ENCODE results near the gene COX7A2.

COX7A2 gene, protein sequence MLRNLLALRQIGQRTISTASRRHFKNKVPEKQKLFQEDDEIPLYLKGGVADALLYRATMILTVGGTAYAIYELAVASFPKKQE

DNA sequence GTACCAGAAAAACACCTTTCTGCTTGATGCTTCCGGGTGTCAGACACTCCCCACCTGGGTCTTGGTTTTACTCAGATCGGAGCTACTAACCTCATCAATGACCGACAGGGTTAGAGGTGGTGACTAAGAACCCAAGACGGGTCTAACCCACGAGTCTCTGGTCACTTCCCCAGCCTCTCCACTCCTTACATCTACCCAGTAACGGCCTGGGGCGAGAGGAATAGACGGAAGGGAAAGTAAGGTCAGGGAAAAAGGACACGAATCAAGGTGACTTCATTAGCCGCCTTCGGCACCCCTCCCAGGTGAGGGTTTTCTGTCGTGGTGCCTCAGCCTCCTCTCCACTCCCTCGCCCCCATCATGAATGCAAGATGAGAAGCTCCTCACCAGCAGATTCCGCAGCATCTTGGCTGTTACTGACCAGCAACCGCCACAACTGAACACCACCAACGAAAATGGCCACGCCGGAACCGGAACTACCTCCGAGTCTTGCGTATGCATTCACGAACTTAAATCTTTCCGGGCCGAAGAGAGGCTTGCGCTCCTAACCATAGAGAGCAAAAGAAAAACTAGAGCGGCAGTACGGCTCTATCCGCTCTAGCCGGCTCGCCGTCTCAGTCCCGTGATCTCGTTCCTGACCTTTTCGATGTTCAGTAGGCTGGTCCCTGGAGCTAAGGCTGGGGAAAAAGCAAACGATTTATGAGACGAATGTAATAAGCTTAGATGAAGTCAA, at the start of gene COX7A2:
TSS of gene COX7A2 (minus strand) at position 469 of the 730 bp plus-strand sequence. CDS start at position 402, 67 bp downstream.
- Histone ChIP-seq H3K79me2 (ENCODE audit: low read length) (peaks cover 43% of the 10 kb centered on the region), H3F3A (ENCODE audit: insufficient read depth, low read length) (peaks cover 9% of the 10 kb centered on the region), H3K9me2 (replicated peaks; ENCODE audit: insufficient read depth, low read length) (no peaks in the 10 kb centered on the region), H3K36me3 (replicated peaks; ENCODE audit: insufficient read depth, low read length) (no peaks in the 10 kb centered on the region; the same call in none of the 2 replicates), H3K9me3 (replicated peaks; ENCODE audit: insufficient read depth, low read length) (no peaks in the 10 kb centered on the region), H3K27me3 (replicated peaks; ENCODE audit: insufficient read depth, low read length) (no peaks in the 10 kb centered on the region), H3K4me3 (ENCODE audit: low read length) (peak within 1 kb of the TSS; percentile 93), H2AFZ (ENCODE audit: low read length) (peak within 1 kb of the TSS; percentile 93), H3K4me1 (ENCODE audit: low read length) (peaks cover 4% of the 10 kb centered on the region; the same call in 1 of the 2 replicates), H3K27ac (ENCODE audit: low read length) (peak within 1 kb of the TSS; percentile 93), H4K20me1 (ENCODE audit: insufficient read depth, low read length) (no peaks in the 10 kb centered on the region), H3K9ac (ENCODE audit: low read length) (peak within 1 kb of the TSS; percentile 92), H3K4me2 (ENCODE audit: low read depth, low read length) (peak within 1 kb of the TSS; percentile 97)
- no peak for TF ChIP-seq EZH2 (optimal IDR thresholded peaks at IDR 0.05; ENCODE audit: low read depth, low read length)
- TF ChIP-seq, protein P1, sequence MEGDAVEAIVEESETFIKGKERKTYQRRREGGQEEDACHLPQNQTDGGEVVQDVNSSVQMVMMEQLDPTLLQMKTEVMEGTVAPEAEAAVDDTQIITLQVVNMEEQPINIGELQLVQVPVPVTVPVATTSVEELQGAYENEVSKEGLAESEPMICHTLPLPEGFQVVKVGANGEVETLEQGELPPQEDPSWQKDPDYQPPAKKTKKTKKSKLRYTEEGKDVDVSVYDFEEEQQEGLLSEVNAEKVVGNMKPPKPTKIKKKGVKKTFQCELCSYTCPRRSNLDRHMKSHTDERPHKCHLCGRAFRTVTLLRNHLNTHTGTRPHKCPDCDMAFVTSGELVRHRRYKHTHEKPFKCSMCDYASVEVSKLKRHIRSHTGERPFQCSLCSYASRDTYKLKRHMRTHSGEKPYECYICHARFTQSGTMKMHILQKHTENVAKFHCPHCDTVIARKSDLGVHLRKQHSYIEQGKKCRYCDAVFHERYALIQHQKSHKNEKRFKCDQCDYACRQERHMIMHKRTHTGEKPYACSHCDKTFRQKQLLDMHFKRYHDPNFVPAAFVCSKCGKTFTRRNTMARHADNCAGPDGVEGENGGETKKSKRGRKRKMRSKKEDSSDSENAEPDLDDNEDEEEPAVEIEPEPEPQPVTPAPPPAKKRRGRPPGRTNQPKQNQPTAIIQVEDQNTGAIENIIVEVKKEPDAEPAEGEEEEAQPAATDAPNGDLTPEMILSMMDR (IDR thresholded peaks at IDR 0.05; ENCODE audit: low read length): no peak
- TF ChIP-seq EZH2phosphoT487 (IDR thresholded peaks at IDR 0.05; ENCODE audit: low read length): no peak
- DNase-seq: peak; percentile 97

DNA sequence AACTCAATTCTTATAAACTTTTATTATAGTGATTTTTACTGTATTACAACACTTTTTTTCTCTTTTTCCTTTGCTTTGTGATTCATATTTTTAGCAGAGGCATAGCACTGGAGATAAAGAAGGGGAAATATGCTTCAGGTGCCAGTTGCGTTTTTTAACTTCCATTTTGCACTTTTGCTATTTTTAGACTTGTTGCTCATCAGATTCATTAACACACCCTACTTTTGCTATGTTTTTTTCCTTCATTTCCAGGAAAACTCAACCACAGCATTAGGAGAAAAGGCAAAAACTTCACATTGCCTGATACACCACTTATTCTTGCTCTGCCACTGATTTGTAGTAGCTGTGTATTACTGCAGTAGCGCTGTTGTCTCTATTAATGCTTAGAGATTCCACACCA, 49.0 kb upstream of the COX7A2 start:
- Histone ChIP-seq H3K27me3 (replicated peaks; ENCODE audit: insufficient read depth, low read length) (no peaks in the 10 kb centered on the region), H4K20me1 (ENCODE audit: insufficient read depth, low read length) (no peaks in the 10 kb centered on the region), H3K4me3 (ENCODE audit: low read length) (no peak overlapping the region), H3K36me3 (replicated peaks; ENCODE audit: insufficient read depth, low read length) (no peaks in the 10 kb centered on the region), H3K27ac (ENCODE audit: low read length) (no peak overlapping the region), H3K79me2 (ENCODE audit: low read length) (no peaks in the 10 kb centered on the region), H3K9me2 (replicated peaks; ENCODE audit: insufficient read depth, low read length) (no peaks in the 10 kb centered on the region), H3K9ac (ENCODE audit: low read length) (no peak overlapping the region), H3K9me3 (replicated peaks; ENCODE audit: insufficient read depth, low read length) (no peaks in the 10 kb centered on the region), H2AFZ (ENCODE audit: low read length) (no peak overlapping the region), H3K4me2 (ENCODE audit: low read depth, low read length) (no peak overlapping the region), H3F3A (ENCODE audit: insufficient read depth, low read length) (no peaks in the 10 kb centered on the region), H3K4me1 (ENCODE audit: low read length) (no peaks in the 10 kb centered on the region)
- no peak for TF ChIP-seq EZH2 (optimal IDR thresholded peaks at IDR 0.05; ENCODE audit: low read depth, low read length)
- TF ChIP-seq, protein P1 (IDR thresholded peaks at IDR 0.05; ENCODE audit: low read length): no peak
- TF ChIP-seq EZH2phosphoT487 (IDR thresholded peaks at IDR 0.05; ENCODE audit: low read length): no peak
- DNase-seq: no peak

DNA sequence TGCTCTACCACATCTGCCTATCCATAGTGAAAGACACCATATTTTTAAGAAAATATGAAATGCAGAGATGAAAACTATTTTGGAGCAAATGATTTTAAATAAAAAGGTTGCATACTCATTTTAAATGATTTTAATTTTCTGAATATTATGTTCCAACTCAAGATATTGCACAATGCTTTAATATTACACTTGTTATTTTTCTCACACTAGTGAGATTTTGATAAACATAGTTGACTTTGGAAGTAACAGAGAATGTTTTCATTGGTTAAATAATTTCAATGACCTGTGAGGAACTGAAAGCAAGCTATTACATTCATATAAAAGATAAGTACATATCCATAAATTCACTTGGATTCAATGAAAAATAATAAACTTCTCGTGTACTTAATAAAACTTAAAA, 48.1 kb upstream of the COX7A2 start:
- H3K36me3 ChIP-seq (replicated peaks; ENCODE audit: insufficient read depth, low read length): no peaks in the 10 kb centered on the region
- H3K79me2 ChIP-seq (ENCODE audit: low read length): no peaks in the 10 kb centered on the region
- DNase-seq: no peak
- no peak overlapping the region for H2AFZ ChIP-seq (ENCODE audit: low read length)
- no peak overlapping the region for H3K4me3 ChIP-seq (ENCODE audit: low read length)
- no peaks in the 10 kb centered on the region for H3K4me1 ChIP-seq (ENCODE audit: low read length)
- no peaks in the 10 kb centered on the region for H3K9me2 ChIP-seq (replicated peaks; ENCODE audit: insufficient read depth, low read length)
- no peak overlapping the region for H3K9ac ChIP-seq (ENCODE audit: low read length)
- H4K20me1 ChIP-seq (ENCODE audit: insufficient read depth, low read length): no peaks in the 10 kb centered on the region
- no peak overlapping the region for H3K27ac ChIP-seq (ENCODE audit: low read length)
- no peaks in the 10 kb centered on the region for H3K9me3 ChIP-seq (replicated peaks; ENCODE audit: insufficient read depth, low read length)
- TF ChIP-seq, protein P1 (IDR thresholded peaks at IDR 0.05; ENCODE audit: low read length): no peak
- TF ChIP-seq EZH2phosphoT487 (IDR thresholded peaks at IDR 0.05; ENCODE audit: low read length): no peak
- H3K4me2 ChIP-seq (ENCODE audit: low read depth, low read length): no peak overlapping the region
- no peaks in the 10 kb centered on the region for H3K27me3 ChIP-seq (replicated peaks; ENCODE audit: insufficient read depth, low read length)
- no peaks in the 10 kb centered on the region for H3F3A ChIP-seq (ENCODE audit: insufficient read depth, low read length)
